WTC11 (cell line): Measurements from ENCODE around the gene DNPEP. TPM values are rescaled to one million over a fixed set of nuclear protein-coding genes. Genes with fewer than 3 reads are reported as not detected.

Experiments used
- ATAC-seq: fragments of 200-7000 bp; cut with Tn5 transposase; 2 replicates; pipeline ENCODE4 v1.10.0; 2021; ENCODE audit warnings: mild to moderate bottlenecking, moderate library complexity
- Bru-seq: library from RNA; stranded (reverse); fragments of 400-500 nt; gene quantifications from one replicate; lab custom pipeline; 2021; lab: Mats Ljungman, UMichigan
- CTCF ChIA-PET: fragments of 300-600 bp; sonication (Branson Sonifier 250); formaldehyde crosslinking; loops from one replicate; lab custom pipeline; 2021; ENCODE audit warnings: antibody characterized with exemption; lab: Charles Lee
- POLR2A ChIA-PET: fragments of 350-600 bp; sonication (Branson Sonifier 250); formaldehyde crosslinking; loops from one replicate; lab custom pipeline; 2021; ENCODE audit warnings: antibody characterized with exemption; lab: Charles Lee
- DNase-seq: peaks from one replicate; pipeline ENCODE4 v3.0.0; 2021; ENCODE audit warnings: low spot score
- H3K27ac Mint-ChIP-seq: 2 replicates; pipeline ENCODE4 v1.8.0; 2021; ENCODE audit warnings: mixed read lengths
- H3K27me3 Mint-ChIP-seq: 2 replicates; pipeline ENCODE4 v1.8.0; 2021; ENCODE audit warnings: low read depth, mild to moderate bottlenecking, moderate library complexity, mixed read lengths
- H3K36me3 Mint-ChIP-seq: 2 replicates; pipeline ENCODE4 v1.8.0; 2021; ENCODE audit warnings: mixed read lengths
- H3K4me1 Mint-ChIP-seq: 2 replicates; pipeline ENCODE4 v1.8.0; 2022; ENCODE audit warnings: mixed read lengths
- H3K4me3 Mint-ChIP-seq: 2 replicates; pipeline ENCODE4 v1.8.0; 2021; ENCODE audit warnings: mild to moderate bottlenecking, moderate library complexity, mixed read lengths
- H3K9me3 Mint-ChIP-seq: 2 replicates; pipeline ENCODE4 v1.8.0; 2021; ENCODE audit warnings: mixed read lengths
- ARID4B ChIP-seq: sonication (generic); formaldehyde crosslinking; IDR thresholded peaks from 2 replicates; pipeline ENCODE4 v1.8.0; 2023; ENCODE audit warnings: missing genetic modification reagents, mild to moderate bottlenecking, borderline replicate concordance
- ELF4 ChIP-seq: sonication (generic); formaldehyde crosslinking; IDR thresholded peaks from 2 replicates; pipeline ENCODE4 v1.8.1; 2022; ENCODE audit warnings: low read depth, mild to moderate bottlenecking, moderate library complexity, missing genetic modification reagents
- ETV6 ChIP-seq: sonication (generic); formaldehyde crosslinking; IDR thresholded peaks from 2 replicates; pipeline ENCODE4 v1.8.1; 2022; ENCODE audit warnings: mild to moderate bottlenecking, missing genetic modification reagents
- FOXP4 ChIP-seq: sonication (generic); formaldehyde crosslinking; IDR thresholded peaks from 2 replicates; pipeline ENCODE4 v1.8.0; 2022; ENCODE audit warnings: mild to moderate bottlenecking, missing genetic modification reagents
- GABPB1 ChIP-seq: sonication (generic); formaldehyde crosslinking; IDR thresholded peaks from 2 replicates; pipeline ENCODE4 v1.8.1; 2023; ENCODE audit warnings: mild to moderate bottlenecking, missing genetic modification reagents
- HMGA2 ChIP-seq: fragments of 250-450 bp; sonication (Bioruptor Pico); IDR thresholded peaks from 2 replicates; pipeline ENCODE4 v1.4.0; 2021; ENCODE audit warnings: mild to moderate bottlenecking, moderate library complexity
- IRF1 ChIP-seq: sonication (generic); formaldehyde crosslinking; IDR thresholded peaks from 2 replicates; pipeline ENCODE4 v1.8.0; 2023; ENCODE audit warnings: missing genetic modification reagents
- KAT7 ChIP-seq: sonication (generic); formaldehyde crosslinking; IDR thresholded peaks from 2 replicates; pipeline ENCODE4 v1.8.1; 2023; ENCODE audit warnings: missing genetic modification reagents, mild to moderate bottlenecking, borderline replicate concordance
- MAX ChIP-seq: sonication (generic); formaldehyde crosslinking; IDR thresholded peaks from 2 replicates; pipeline ENCODE4 v1.8.0; 2022; ENCODE audit warnings: mild to moderate bottlenecking, missing genetic modification reagents
- PRDM15 ChIP-seq: sonication (generic); formaldehyde crosslinking; IDR thresholded peaks from 2 replicates; pipeline ENCODE4 v1.8.0; 2022; ENCODE audit warnings: missing genetic modification reagents
- SP1 ChIP-seq: sonication (generic); formaldehyde crosslinking; conservative IDR thresholded peaks from 2 replicates; pipeline ENCODE4 v1.8.1; 2022; ENCODE audit warnings: missing genetic modification reagents
- USF1 ChIP-seq: sonication (generic); formaldehyde crosslinking; IDR thresholded peaks from 2 replicates; pipeline ENCODE4 v1.8.0; 2022; ENCODE audit warnings: mild to moderate bottlenecking, missing genetic modification reagents
- USF2 ChIP-seq: sonication (generic); formaldehyde crosslinking; IDR thresholded peaks from 2 replicates; pipeline ENCODE4 v1.8.1; 2023; ENCODE audit warnings: mild to moderate bottlenecking, missing genetic modification reagents, moderate library complexity
- ZNF232 ChIP-seq: sonication (generic); formaldehyde crosslinking; IDR thresholded peaks from 2 replicates; pipeline ENCODE4 v1.8.0; 2022; ENCODE audit warnings: mild to moderate bottlenecking, missing genetic modification reagents
- long read RNA-seq, 3 experiments: library from RNA in 1 of 3; library from capped mRNA in 1 of 3; library from polyadenylated mRNA in 1 of 3; unstranded in 2 of 3; stranded (forward) in 1 of 3; transcript quantifications; one replicate each; pipeline ENCODE4 v2.0.0, GENCODE V29; 2021
- total RNA-seq: library from RNA; stranded (reverse); gene quantifications from 3 replicates; pipeline ENCODE4 v1.2.3, GENCODE V29; 2021

DNPEP gene
- total RNA-seq: 65.8 to 70.2 TPM (median 67.6 TPM) in 3 replicates
- percentile 51 among the genes with signal in this experiment for Bru-seq, nascent RNA
- long read RNA-seq, experiment 1, transcript DNPEP-203 (15 exons, 1,657 nt): minor isoform, 21 of 298 reads
- long read RNA-seq, experiment 1, transcript DNPEP-201 (15 exons, 2,425 nt): major isoform, 226 of 298 reads
- long read RNA-seq, experiment 1, transcript DNPEP-217 (15 exons, 2,408 nt): minor isoform, 7 of 298 reads
- long read RNA-seq, experiment 1, partial matches to known transcripts: 9 of 298 reads
- long read RNA-seq, experiment 1, other reads (novel, unspliced or antisense): 35 of 298 reads
- long read RNA-seq, experiment 2, transcript DNPEP-201 (15 exons, 2,425 nt): major isoform, 34 of 69 reads
- long read RNA-seq, experiment 2, partial matches to known transcripts: 22 of 69 reads
- long read RNA-seq, experiment 2, other reads (novel, unspliced or antisense): 9 of 69 reads
- long read RNA-seq, experiment 3, transcript DNPEP-203 (15 exons, 1,657 nt): minor isoform, 10 of 115 reads
- long read RNA-seq, experiment 3, transcript DNPEP-201 (15 exons, 2,425 nt): major isoform, 74 of 115 reads
- long read RNA-seq, experiment 3, partial matches to known transcripts: 6 of 115 reads
- long read RNA-seq, experiment 3, other reads (novel, unspliced or antisense): 22 of 115 reads

GRCh38 chr2:219387306-219388120 lies at the start of gene DNPEP:
Gene DNPEP, minus strand, starts transcription at chr2:219387912. Its CDS starts 118 bp downstream, at chr2:219387794.
- POLR2A ChIA-PET: interaction anchor here (0.5 to 1.7 kb wide), 18 partner anchors 9 to 491 kb away, joined by 3 to 6 read pairs (median 4); partner anchors contain the start of genes ABCB6, CNPPD1, GLB1L and GMPPA

More at GRCh38 chr2:219387306-219388120, at the start of gene DNPEP:
- H3K4me3 Mint-ChIP-seq: peak within 1 kb of the TSS; percentile 90
- TF ChIP-seq HMGA2 (no peak), ELF4 (CRISPR knock-in tag) (no peak), ARID4B (CRISPR knock-in tag) (peak; percentile 64; the same call in 1 of the 2 replicates), USF2 (CRISPR knock-in tag) (peak; percentile 86), GABPB1 (peak; percentile 12; the same call in 1 of the 2 replicates), FOXP4 (CRISPR knock-in tag) (0 out of 2 replicates have a peak, but pooled peaks have one; percentile 60), USF1 (CRISPR knock-in tag) (peak; percentile 87), MAX (CRISPR knock-in tag) (peak; percentile 46; the same call in 1 of the 2 replicates), SP1 (CRISPR knock-in tag) (peak; percentile 91), ZNF232 (no peak), ETV6 (CRISPR knock-in tag) (0 out of 2 replicates have a peak, but pooled peaks have one; percentile 17), PRDM15 (CRISPR knock-in tag) (peak; percentile 73), KAT7 (CRISPR knock-in tag) (no peak), IRF1 (CRISPR knock-in tag) (peak; percentile 82; the same call in 1 of the 2 replicates)
- H3K27me3 Mint-ChIP-seq: 0 out of 2 replicates have a peak, but pooled peaks cover 3% of the 10 kb centered on the region
- peak; percentile 63 for ATAC-seq
- H3K9me3 Mint-ChIP-seq: no peaks in the 10 kb centered on the region
- DNase-seq: peak; percentile 92
- peaks cover 7% of the 10 kb centered on the region for H3K4me1 Mint-ChIP-seq
- peak within 1 kb of the TSS; percentile 91 for H3K27ac Mint-ChIP-seq
- CTCF ChIA-PET: interaction anchor here (0.6 to 3.9 kb wide), 51 partner anchors 9 to 549 kb away, joined by 3 to 64 read pairs (median 5); partner anchors contain the start of genes ABCB6, CNPPD1, DES and GMPPA
- peaks cover 25% of the 10 kb centered on the region for H3K36me3 Mint-ChIP-seq
